HG03025 (cell line): ENCODE data around the gene RASGRP4.
A peak's percentile ranks its signal among the peaks of the same experiment; 100 is the strongest.
"Not testable (repeated sequence)": the region's sequence is repeated elsewhere in the genome, so short reads cannot be mapped to it uniquely, and the experiment has no call there.

Source experiments
- ATAC-seq: cut with Tn5 transposase; IDR thresholded peaks from one replicate; pipeline ENCODE4 v1.9.1; 2021; ENCODE audit warnings: mild to moderate bottlenecking, moderate library complexity; ENCODE audit not compliant: unreplicated experiment, low FRiP score

The RASGRP4 gene

DNA sequence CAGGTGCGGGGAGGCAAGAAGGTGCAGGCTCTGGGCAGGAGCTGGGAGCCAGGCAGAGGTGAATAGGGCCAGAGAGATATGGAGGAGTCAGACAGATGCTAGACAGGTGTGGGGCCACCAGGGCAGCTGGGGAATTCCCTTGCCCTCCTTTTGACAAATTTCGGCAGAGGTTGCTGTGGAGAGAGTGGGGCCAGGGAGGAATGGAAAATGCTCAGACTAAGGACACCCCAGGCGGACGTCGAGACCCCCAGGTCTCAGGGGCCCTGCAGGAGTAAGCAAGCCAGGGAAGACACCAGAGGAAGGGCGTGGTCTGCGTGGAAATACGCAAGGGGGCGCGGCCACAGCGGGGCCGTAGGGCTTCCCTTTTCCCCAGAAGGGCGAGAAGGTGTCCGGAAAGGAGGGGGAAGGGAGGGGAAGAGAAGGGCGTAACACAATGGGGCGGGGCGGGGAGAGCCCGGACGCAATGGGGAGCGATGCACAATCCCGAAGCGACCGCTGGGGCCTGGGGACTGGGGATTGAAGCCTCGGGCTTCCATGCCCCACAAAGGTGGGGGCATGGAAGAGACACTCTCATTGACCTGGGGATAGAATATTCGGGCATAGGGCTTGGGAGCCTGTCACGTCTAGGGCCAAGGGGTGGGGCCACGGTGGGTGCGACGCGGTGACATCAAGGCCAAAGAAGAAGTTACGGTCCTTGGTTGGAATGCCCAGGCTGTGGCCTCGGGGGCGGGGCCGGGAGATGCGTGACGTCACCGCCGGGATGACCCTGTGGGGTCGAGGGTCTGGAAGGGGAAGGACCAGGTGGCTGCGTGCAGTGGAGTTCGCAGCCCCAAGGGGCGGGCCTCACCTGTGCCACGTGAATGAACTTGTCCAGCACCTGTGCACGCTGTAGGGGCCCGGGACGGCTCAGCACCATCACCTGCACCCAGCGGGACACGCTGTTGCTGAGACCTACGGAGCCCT, 8.2 kb downstream of the RASGRP4 start:
- ATAC-seq = no peak

DNA sequence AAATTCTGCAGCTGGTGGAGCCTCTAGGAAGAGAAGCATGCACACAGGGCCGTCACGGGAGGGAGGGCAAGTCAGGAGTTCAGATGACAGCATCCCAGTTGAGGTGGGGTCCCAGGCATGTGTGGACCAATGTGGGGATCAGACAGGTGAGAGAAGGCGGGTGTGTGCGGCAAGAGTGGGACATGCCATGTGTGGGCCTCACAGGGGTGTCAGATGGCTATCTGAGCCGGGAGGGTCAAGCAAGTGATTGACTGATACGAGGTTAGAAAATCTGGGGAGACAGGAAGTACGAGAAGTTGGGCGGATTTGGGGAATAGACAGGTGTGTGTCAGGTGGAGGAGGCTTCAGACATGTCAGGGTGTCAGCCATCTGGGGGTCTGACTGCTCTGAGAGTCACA, 8.9 kb downstream of the RASGRP4 start:
- ATAC-seq = no peak

DNA sequence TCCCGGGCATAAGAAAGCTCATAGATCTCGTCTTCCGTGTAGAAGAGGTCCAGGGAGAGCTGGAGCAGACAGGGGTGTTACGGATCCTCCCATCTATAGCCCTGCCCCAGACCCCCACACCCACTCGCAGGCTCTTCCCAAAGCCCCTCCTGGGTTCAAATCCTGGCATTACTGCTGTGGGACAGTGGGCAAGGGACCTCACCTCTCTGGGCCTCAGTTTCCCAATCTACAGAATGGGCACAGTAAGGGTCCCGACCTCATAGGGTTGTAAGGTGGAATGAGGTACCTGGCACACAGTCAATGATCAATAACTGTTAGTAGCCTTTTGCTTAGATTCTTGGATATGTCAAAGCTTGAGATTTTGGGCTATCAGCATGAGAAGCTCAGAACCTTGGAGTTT, 12.6 kb downstream of the RASGRP4 start:
- no peak for ATAC-seq

DNA sequence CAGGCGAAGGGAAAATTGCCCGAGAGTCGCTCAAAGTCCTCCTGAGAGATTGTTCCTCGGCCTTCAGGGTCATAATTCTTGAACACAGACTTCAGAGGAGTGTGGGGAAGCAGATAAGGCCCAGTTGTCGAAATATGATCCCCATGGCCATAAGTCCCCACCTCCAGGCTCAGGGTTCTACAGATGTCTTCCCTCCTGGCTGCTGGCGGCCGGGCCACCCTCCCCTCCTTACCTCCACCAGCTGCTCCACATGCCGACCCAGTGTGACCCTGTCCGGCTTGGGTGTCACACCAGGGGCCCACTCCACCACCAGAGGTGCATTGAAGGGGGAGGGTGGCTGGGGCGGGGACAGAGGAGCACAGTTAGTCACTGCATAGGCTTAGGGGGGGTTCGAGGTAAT, 13.1 kb downstream of the RASGRP4 start:
- no peak for ATAC-seq

DNA sequence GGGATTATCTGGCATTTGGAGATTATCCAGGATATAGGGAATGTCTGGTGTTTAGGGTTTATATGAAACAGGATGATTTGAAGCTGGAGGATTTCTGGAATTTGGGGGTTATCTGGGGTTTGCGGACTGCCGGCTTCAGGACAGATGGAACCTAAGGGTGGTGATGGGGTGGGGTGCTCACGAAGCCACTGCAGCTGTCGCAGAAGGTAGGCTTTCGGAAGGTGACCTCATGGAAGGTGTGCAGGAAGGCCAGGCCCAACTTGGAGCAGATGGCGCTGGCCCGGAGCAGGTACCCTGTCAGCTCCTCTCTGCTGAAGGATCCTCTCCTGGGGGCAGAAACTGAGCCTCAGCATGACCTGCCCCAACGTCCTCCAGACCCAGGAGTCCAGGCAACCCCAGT, 13.5 kb downstream of the RASGRP4 start:
- ATAC-seq = no peak

DNA sequence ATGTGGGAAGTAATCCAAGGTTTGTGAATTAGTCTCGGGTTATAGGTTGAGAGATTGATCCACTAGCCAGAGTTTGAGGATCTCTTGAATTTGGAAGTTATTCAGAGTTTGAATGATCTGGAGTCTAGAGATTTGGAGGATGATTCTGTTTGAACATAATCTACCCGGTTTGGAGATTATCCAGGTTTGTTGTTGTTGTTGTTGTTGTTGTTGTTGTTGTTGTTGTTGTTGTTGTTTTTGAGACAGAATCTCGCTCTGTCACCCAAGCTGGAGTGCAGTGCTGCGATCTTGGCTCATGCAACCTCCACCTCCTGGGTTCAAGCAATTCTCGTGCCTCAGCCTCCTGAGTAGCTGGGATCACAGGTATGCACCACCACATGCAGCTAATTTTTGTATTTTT, 14.1 kb downstream of the RASGRP4 start:
- ATAC-seq = not testable (repeated sequence)

DNA sequence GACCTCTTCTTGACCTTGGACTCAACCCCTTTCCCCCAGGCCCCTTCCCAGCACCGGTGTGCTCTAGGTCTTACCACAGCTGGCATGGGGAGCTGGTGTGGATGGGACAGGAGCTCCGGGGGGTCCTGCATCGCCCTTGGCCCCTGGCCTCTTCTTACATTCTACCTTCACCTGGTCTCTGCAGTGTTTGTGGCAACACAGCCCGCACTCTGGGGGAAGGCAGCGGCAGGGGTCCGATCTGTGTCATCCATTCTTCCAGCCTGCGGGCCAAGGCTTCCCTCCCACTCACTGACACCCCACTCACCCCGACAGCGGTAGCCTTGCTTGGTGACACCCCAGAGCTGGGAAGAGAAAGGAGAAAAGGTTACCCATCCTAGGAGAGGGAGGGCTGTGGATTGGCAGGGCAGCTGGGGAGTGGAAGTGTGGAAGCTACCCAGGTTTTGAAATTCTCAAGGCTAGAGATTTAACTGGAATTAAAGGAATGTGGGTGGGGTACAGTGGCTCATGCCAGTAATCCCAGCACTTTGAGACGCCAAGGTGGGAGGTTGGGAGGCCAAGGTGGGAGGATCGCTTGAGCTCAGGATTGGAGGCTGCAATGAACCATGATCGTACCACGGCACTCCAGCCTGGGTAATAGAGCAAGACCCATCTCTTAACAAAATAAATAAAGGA, 14.8 kb downstream of the RASGRP4 start:
- no peak for ATAC-seq

DNA sequence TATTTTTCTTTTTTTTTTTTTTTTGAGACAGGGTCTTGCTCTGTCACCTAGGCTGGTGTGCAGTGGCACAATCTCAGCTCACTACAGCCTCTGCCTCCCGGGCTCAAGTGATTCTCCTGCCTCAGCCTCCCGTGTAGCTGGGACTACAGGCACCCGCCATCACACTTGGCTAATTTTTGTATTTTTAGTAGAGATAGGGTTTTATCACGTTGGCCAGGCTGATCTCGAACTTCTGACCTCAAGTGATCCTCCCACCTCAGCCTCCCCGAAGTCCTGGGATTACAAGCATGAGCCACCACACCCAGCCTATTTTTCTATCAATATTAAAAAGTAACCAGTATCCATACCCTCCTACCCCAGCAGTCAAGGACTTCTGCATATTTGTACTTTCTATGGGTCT, 15.6 kb downstream of the RASGRP4 start:
- ATAC-seq = not testable (repeated sequence)

DNA sequence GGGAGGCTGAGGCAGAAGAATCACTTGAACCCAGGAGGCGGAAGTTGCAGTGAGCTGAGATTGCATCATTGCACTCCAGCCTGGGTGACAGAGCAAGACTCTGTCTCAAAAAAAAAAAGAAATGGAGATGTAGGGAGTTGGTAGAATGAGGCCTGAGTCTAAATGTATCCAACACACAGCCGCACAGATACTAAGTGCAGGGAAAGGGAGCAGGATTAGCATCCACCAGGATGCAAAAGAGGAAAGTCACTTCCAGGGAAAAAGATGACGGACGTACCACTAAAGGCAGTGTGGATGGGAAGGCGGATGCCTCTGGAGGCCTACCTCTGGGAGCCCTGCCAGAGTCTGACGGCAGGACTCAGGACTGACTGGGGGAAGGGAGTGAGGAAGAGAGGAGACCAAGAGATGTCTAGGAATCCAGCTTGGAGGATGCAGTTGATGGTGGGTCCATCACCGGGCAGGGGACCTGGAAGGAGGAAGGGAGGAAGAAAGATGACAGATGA, 16.3 kb downstream of the RASGRP4 start:
- no peak for ATAC-seq

DNA sequence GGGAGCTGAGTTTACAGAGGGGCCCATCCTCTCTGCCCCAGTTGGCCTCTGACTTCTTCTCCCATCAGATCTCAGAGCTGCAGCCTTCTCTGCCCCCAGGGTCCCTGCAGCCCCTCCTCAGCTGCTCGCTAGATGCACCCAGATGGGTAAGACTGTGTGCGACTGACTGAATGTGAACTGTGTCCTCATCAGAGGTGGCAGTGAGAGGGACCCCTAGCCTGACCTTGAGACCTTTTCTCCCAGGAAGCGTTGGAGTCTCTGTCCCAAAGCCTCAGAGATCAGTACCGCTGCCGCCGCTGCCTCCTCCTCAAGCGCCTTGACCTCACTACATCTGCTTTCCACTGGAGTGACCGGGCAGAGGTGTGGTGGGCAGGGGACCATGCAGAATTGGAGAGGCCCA, 20.7 kb downstream of the RASGRP4 start:
- no peak for ATAC-seq

DNA sequence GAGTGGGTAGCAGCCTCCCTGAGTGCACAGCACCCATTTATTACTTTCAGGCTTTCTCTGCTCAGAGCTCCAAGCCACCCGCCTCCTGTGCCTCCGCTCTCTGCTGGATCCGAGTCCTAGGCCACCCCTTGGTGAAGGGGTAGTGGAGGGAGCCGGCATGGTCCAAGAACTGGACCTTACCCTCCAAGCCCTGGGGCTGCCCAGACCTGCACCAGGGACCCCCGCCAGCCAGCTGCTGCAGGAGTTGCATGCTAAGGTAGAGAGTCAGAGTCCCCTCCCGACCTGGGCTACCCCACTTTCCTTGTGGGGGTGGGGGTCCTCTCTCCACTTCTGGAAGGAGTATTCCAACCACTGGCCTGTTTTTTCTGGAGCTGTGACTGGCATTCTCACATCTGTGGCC, 21.2 kb downstream of the RASGRP4 start:
- no peak for ATAC-seq

DNA sequence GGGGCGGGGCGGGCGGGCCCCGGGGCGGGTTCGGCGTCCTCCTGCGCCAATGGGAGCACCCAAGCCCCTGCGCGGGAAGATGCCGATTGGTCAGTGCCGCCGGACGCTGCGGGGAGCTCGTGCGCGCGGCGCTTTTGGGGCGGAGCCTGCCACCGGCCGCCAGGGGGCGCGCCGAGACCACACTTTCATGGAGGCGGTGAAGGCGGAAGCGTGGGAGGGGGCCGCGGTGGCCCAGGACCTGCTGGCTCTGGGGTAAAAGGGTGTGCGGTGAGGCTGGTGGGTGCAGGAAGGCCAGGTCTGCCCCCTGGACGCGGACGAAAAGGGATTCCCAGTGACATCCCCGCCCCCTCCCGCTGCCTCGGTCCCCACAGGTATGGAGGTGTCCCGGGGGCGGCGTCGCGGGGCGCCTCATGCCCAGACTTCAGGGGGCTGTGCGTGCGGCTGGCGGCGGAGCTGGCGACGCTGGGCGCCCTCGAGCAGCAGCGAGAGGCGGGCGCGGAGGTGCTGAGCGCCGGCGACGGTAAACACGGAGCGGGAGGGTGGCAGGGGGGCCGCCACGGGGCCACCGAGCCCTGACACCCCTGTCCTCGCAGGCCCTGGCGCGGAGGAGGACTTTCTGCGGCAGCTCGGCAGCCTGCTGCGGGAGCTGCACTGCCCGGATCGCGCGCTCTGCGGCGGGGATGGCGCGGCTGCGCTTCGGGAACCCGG, 22.9 kb downstream of the RASGRP4 start, which contains the start of gene FAM98C:
Gene FAM98C (plus strand): TSS at position 127 of the 708 bp plus-strand sequence. CDS start 61 bp downstream, at position 188.
- peak; percentile 76 for ATAC-seq

DNA sequence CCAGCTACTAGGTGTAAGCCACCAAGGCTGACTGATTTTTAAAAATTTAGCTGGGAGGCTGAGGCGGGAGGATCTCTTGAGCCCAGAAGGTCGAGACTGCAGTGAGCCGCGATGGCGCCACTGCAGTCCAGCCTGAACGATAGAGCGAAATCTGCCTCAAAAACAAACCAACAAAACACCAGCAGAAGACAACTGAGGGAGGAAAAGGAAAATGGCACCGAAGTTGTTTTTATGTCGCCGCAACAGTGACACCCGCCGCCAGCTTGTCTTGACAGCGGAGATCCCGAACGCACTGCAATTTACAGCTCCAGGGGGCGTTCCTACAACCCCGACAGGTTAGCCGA, 23.4 kb downstream of the RASGRP4 start:
- ATAC-seq = no peak

DNA sequence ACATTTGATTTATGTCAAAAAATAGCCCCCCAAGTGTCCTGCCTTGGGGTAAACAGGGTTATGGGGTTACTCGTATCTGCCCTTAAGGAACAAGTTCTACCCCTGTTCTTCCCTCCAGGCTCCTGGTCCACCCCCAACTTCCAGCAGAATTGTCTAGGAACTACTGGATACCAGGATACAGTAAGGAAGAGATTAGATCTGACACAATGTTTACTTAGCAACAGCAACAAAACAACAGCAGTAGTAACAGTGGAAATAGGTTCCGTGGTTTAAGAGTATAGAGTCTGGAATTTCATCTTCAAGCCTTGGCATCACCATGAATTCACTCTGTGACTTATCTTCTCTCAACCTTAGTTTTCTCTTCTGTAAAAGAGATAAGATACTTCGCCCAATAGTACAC, 24.9 kb downstream of the RASGRP4 start:
- ATAC-seq = no peak

DNA sequence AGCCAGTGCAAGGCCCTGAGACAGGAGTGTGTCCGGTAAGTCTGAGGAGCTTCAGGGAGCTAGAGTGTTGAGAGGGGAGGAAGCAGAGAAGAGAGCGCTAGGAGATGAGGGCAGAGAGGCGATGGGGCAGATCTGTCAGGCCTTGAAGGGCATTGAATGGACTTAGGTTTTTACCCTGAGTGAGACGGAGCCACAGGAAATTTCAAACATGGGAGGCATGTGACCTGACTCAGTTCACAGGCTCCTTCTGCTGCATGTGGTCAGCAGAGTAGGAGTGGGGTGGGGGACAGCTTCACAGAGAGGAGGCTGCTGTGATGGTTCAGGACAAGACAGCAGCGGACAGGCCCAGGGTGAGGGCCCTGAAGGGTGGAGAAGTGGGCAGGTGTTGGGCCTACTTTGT, 25.7 kb downstream of the RASGRP4 start:
- ATAC-seq = no peak

DNA sequence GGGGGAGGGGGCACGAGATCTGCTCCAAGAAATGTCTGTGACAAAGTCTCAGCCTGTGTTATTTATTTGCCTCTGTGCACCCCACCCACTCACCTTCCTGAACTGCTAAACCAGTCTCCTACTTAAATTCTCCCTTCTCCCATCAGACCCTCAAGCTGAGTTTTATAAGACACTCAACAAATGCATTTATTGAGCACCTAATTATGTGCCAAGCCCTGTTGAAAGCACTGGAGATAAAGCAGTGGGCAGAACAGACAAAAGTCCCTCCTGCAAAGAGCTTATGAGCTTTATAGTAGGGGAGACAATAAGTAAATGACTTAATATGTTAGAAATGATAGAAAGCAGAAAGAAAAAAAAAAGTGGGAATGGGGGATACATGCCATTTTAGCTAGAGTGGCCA, 26.5 kb downstream of the RASGRP4 start:
- no peak for ATAC-seq

DNA sequence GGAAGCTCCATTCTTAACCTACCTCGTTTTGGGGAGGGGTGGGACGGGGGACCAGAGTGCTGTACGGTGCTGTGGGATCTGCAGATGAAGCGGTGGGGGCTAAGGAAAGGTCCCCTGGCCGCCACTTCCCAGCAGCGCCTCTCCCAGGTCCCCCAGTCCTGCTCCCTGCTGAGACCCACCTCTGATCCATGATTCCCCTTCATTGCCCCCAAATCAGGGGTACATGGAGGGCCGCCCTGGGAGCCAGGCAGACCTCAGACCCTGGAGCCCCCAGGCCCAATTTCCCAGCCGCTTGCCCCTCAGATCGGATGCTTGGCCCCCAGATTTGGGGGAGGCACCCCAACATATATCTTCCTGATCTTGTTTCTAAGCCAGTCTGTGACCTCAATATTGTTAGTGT, 26.9 kb downstream of the RASGRP4 start:
- no peak for ATAC-seq

DNA sequence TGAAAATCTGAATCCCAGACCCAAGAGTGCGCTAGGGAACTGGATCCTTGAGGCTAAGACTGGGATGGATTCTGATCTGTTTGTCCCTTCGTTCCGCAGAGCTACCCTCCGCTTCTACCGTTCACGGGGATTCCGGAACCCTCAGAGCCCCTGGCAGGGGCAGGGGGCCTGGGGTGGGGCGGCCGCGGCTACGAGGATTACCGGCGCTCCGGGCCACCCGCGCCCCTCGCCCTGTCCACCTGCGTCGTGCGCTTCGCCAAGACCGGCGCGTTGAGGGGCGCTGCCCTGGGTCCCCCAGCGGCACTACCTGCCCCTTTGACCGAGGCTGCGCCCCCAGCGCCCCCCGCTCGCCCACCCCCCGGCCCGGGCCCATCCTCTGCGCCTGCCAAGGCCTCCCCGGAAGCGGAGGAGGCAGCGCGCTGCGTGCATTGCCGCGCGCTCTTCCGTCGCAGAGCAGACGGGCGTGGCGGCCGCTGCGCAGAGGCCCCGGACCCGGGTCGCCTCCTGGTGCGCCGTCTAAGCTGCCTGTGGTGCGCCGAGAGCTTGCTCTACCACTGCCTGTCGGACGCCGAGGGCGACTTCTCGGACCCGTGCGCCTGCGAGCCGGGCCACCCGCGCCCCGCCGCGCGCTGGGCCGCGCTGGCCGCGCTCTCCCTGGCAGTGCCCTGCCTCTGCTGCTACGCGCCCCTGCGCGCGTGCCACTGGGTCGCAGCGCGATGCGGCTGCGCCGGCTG, 30.5 kb downstream of the RASGRP4 start:
- no peak for ATAC-seq

DNA sequence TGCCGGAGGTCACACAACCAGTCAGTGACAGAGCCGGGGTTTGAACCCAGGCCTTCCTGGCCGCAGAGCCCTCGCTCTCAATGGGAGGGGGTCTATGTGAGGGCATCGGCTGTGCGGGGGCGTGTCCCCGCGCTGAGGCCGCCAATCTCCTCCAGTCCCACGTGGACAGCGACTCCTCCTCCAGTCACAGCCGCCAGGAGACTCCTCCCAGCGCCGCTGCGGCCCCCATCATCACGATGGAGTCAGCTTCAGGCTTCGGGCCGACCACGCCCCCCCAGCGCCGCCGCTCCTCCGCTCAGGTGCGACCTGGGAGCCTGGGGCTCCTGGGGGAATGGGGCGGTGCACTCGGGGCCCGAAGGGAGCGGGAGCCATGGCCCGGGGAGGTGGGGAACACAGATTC, 31.5 kb downstream of the RASGRP4 start:
- no peak for ATAC-seq

DNA sequence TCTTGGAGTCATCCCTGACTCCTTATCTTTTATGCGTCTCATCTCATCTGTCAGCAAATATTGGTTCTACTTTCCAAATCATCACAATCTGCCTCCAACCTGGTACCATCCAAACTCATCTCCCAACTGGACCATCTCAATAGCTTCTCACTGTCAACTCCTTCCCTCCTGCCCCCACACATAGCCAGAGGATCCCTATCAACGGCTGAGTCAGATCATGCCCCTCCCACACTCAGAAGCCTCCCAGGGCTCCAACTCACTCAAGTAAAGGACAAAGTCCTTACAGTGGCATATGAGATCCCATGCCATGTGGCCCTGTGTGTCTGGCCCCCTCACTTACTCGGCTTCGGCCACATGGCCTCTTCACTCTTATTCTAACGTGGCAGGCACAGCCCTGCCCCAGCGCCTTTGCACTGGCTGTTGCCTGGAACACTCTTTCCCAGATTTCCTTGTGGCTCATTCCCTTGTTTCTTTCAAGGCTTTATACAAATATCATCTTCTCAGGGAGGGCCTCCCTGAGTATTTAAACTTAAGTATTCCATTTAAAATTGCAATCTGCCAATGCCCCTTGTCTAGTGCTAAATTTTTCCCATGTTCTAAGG, 33.2 kb downstream of the RASGRP4 start:
- no peak for ATAC-seq
